Activated naive CD8-positive, alpha-beta T cell (primary cell): ENCODE data around the gene TCOF1.

ENCODE experiments used
- H3K27ac Mint-ChIP-seq: one replicate; pipeline ENCODE4 v1.8.0; 2021; ENCODE audit warnings: mixed read lengths
- H3K27me3 Mint-ChIP-seq: one replicate; pipeline ENCODE4 v1.8.0; 2021; ENCODE audit warnings: mixed read lengths
- H3K36me3 Mint-ChIP-seq: one replicate; pipeline ENCODE4 v1.8.0; 2021; ENCODE audit warnings: mixed read lengths
- H3K4me1 Mint-ChIP-seq: one replicate; pipeline ENCODE4 v1.8.0; 2021; ENCODE audit warnings: low read depth, mixed read lengths
- H3K4me3 Mint-ChIP-seq: one replicate; pipeline ENCODE4 v1.8.0; 2021; ENCODE audit warnings: mild to moderate bottlenecking, mixed read lengths
- H3K9me3 Mint-ChIP-seq: one replicate; pipeline ENCODE4 v1.8.0; 2021; ENCODE audit warnings: low read depth, mixed read lengths

Gene TCOF1

GRCh38 chr5:150428106-150428876, 70.8 kb downstream of the TCOF1 start:
- H3K27ac Mint-ChIP-seq, result no peak overlapping the region

GRCh38 chr5:150428978-150429377, 71.5 kb downstream of the TCOF1 start:
- no peak overlapping the region for H3K4me3 Mint-ChIP-seq
- no peaks in the 10 kb centered on the region for H3K36me3 Mint-ChIP-seq
- H3K27me3 Mint-ChIP-seq, result peaks cover 1% of the 10 kb centered on the region
- H3K4me1 Mint-ChIP-seq, result no peaks in the 10 kb centered on the region
- no peak overlapping the region for H3K27ac Mint-ChIP-seq
- no peaks in the 10 kb centered on the region for H3K9me3 Mint-ChIP-seq

More at GRCh38 chr5:150428106-150428876, 70.8 kb downstream of the TCOF1 start:
- H3K4me3 Mint-ChIP-seq, result no peak overlapping the region
- H3K9me3 Mint-ChIP-seq, result no peaks in the 10 kb centered on the region
- no peaks in the 10 kb centered on the region for H3K36me3 Mint-ChIP-seq
- H3K4me1 Mint-ChIP-seq, result no peaks in the 10 kb centered on the region
- peaks cover 1% of the 10 kb centered on the region for H3K27me3 Mint-ChIP-seq

GRCh38 chr5:150429410-150429873, 71.9 kb downstream of the TCOF1 start:
- no peaks in the 10 kb centered on the region for H3K36me3 Mint-ChIP-seq

GRCh38 chr5:150431048-150431447, 73.6 kb downstream of the TCOF1 start:
- no peak overlapping the region for H3K4me3 Mint-ChIP-seq
- no peaks in the 10 kb centered on the region for H3K9me3 Mint-ChIP-seq
- no peaks in the 10 kb centered on the region for H3K27me3 Mint-ChIP-seq
- no peak overlapping the region for H3K27ac Mint-ChIP-seq
- peaks cover 4% of the 10 kb centered on the region for H3K4me1 Mint-ChIP-seq
- H3K36me3 Mint-ChIP-seq, result no peaks in the 10 kb centered on the region

More at GRCh38 chr5:150429410-150429873, 71.9 kb downstream of the TCOF1 start:
- H3K27ac Mint-ChIP-seq, result no peak overlapping the region
- peaks cover 1% of the 10 kb centered on the region for H3K27me3 Mint-ChIP-seq
- H3K9me3 Mint-ChIP-seq, result no peaks in the 10 kb centered on the region
- no peaks in the 10 kb centered on the region for H3K4me1 Mint-ChIP-seq
- no peak overlapping the region for H3K4me3 Mint-ChIP-seq

GRCh38 chr5:150431574-150431973, 74.1 kb downstream of the TCOF1 start:
- H3K4me1 Mint-ChIP-seq, result peaks cover 9% of the 10 kb centered on the region
- no peaks in the 10 kb centered on the region for H3K36me3 Mint-ChIP-seq
- H3K4me3 Mint-ChIP-seq, result no peak overlapping the region
- H3K27me3 Mint-ChIP-seq, result no peaks in the 10 kb centered on the region
- no peaks in the 10 kb centered on the region for H3K9me3 Mint-ChIP-seq
- no peak overlapping the region for H3K27ac Mint-ChIP-seq

GRCh38 chr5:150434464-150434863, 77.0 kb downstream of the TCOF1 start:
- Mint-ChIP-seq H3K36me3 (no peaks in the 10 kb centered on the region), H3K27me3 (no peaks in the 10 kb centered on the region), H3K27ac (no peak overlapping the region), H3K4me1 (peaks cover 9% of the 10 kb centered on the region), H3K9me3 (no peaks in the 10 kb centered on the region), H3K4me3 (no peak overlapping the region)

- Mint-ChIP-seq H3K4me3 (no peak overlapping the region), H3K27me3 (no peaks in the 10 kb centered on the region), H3K9me3 (no peaks in the 10 kb centered on the region), H3K27ac (no peak overlapping the region), H3K36me3 (no peaks in the 10 kb centered on the region), H3K4me1 (peaks cover 9% of the 10 kb centered on the region)
Measured at GRCh38 chr5:150436141-150436680, 78.7 kb downstream of the TCOF1 start.

GRCh38 chr5:150438873-150439546, 81.5 kb downstream of the TCOF1 start:
- peaks cover 9% of the 10 kb centered on the region for H3K4me1 Mint-ChIP-seq
- no peak overlapping the region for H3K4me3 Mint-ChIP-seq
- no peaks in the 10 kb centered on the region for H3K27me3 Mint-ChIP-seq
- no peaks in the 10 kb centered on the region for H3K36me3 Mint-ChIP-seq
- no peaks in the 10 kb centered on the region for H3K9me3 Mint-ChIP-seq
- no peak overlapping the region for H3K27ac Mint-ChIP-seq

- Mint-ChIP-seq H3K27me3 (no peaks in the 10 kb centered on the region), H3K36me3 (peaks cover 6% of the 10 kb centered on the region), H3K9me3 (no peaks in the 10 kb centered on the region), H3K4me3 (no peak overlapping the region), H3K27ac (no peak overlapping the region), H3K4me1 (peaks cover 13% of the 10 kb centered on the region)
Measured at GRCh38 chr5:150440948-150441812, 83.7 kb downstream of the TCOF1 start.

GRCh38 chr5:150441813-150442698, 84.6 kb downstream of the TCOF1 start:
- Mint-ChIP-seq H3K9me3 (no peaks in the 10 kb centered on the region), H3K4me1 (peaks cover 18% of the 10 kb centered on the region), H3K27me3 (no peaks in the 10 kb centered on the region), H3K36me3 (peaks cover 9% of the 10 kb centered on the region), H3K4me3 (no peak overlapping the region), H3K27ac (peak overlapping the region; percentile 41)

GRCh38 chr5:150442699-150443080, 85.2 kb downstream of the TCOF1 start:
- Mint-ChIP-seq H3K4me3 (no peak overlapping the region), H3K27me3 (no peaks in the 10 kb centered on the region), H3K9me3 (no peaks in the 10 kb centered on the region), H3K4me1 (peaks cover 24% of the 10 kb centered on the region), H3K27ac (peak overlapping the region; percentile 54), H3K36me3 (peaks cover 10% of the 10 kb centered on the region)

- peaks cover 18% of the 10 kb centered on the region for H3K36me3 Mint-ChIP-seq
Measured at GRCh38 chr5:150443242-150444075, 86.0 kb downstream of the TCOF1 start.

GRCh38 chr5:150444770-150445169, 87.3 kb downstream of the TCOF1 start:
- Mint-ChIP-seq H3K27me3 (no peaks in the 10 kb centered on the region), H3K9me3 (no peaks in the 10 kb centered on the region), H3K4me3 (peak overlapping the region; percentile 63), H3K36me3 (peaks cover 25% of the 10 kb centered on the region), H3K27ac (peak overlapping the region; percentile 73), H3K4me1 (peaks cover 35% of the 10 kb centered on the region)

More at GRCh38 chr5:150443242-150444075, 86.0 kb downstream of the TCOF1 start:
- Mint-ChIP-seq H3K9me3 (no peaks in the 10 kb centered on the region), H3K27me3 (no peaks in the 10 kb centered on the region), H3K27ac (peak overlapping the region; percentile 54), H3K4me3 (no peak overlapping the region), H3K4me1 (peaks cover 32% of the 10 kb centered on the region)
